HUDEP-2 (cell line): ENCODE data around the gene POP4.

Experiments used
- DNase-seq, 76 experiments: peaks; one replicate each; lab custom pipeline; 2025; ENCODE audit not compliant: unreplicated experiment in 76 of 76; lab: John Stamatoyannopoulos, UW

Gene POP4

DNA sequence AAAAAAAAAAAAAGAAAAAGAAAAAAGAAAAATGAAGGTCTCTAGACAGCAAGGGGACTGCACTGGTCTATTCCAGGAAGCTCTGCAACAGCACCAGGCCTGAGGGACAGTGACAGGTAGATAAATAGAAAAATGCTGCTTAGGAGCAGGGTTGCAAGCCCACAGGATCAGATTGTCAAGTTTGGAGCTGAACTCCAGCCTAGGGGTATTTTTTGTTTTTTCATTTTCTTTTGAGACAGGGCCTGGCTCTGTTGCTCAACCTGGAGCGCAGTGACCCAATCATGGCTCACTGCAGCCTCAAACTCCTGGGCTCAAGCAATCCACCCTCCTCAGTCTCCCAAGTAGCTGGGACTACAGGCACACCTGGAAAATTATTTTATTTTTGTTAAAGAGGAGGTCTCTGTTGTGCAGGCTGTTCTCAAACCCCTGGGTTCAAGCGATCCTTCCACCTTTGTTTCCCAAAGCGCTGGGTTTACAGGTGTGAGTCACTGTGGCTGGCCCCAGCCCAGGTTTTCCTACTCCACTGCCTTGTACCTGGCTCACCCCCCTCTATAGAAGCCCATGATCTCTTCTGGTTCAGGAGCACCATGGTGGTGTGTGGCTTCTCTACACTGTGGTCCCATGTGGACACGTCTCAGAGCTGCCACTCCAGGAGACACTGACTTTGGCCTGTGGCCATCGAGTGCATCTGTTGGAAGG lies 23.9 kb downstream of the POP4 start:
- no peak for DNase-seq

DNA sequence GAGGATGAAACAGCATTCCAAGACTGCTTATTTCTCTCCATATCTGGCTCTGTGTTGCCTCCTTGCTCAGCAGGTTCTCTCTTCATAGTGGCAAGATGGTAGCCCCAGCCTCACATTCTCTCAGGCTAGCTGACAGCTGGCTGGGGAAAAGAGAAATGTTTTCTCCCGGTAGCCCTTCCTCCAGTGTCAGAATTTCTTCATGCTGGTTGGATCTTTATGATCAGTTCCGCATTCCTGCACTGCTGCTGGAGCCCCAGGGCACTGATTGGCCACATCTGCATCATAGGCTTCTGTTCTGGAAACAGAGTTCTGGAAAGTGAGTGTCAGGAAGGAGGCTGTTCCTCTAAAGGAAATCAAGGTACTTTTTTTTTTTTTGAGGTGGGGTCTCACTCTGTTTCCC lies 24.6 kb downstream of the POP4 start:
- DNase-seq: no peak

DNA sequence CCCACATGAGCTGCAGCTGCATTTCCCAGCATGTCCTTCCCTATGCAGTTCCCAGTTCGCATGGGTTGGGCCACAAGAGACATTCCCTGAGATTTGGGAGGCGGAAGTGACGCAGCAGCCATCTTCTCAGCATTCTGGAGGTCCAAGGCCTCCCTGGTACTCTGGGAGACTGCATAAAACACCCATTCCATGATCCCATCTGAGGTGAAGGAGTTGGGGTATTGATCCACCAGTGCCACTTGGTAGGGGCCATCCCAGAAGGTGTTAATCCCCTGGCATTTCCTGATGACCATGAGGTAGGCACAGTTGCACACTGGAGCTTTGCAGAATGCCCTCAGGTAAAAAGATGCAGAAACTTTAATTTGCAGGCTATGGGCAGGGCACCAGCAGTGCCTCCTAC lies 25.4 kb downstream of the POP4 start:
- no peak for DNase-seq

DNA sequence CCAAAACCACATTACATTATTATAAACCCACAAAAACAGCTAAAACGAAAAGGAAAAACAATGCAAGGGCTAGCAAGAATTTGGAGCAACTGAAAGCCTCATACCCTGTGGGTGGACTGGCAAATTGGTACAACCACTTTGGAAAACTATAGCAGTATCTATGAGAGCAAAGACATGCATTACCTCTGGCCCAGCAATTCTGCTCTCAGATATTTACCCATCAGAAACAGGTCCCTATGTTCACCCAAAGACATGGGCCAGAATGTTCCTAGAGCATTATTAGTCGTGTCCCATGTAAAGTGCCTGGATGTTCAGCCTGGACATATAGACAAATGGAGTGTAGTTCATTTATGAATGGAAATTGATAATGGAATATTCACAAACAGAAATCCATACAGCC lies 27.9 kb downstream of the POP4 start:
- no peak for DNase-seq

DNA sequence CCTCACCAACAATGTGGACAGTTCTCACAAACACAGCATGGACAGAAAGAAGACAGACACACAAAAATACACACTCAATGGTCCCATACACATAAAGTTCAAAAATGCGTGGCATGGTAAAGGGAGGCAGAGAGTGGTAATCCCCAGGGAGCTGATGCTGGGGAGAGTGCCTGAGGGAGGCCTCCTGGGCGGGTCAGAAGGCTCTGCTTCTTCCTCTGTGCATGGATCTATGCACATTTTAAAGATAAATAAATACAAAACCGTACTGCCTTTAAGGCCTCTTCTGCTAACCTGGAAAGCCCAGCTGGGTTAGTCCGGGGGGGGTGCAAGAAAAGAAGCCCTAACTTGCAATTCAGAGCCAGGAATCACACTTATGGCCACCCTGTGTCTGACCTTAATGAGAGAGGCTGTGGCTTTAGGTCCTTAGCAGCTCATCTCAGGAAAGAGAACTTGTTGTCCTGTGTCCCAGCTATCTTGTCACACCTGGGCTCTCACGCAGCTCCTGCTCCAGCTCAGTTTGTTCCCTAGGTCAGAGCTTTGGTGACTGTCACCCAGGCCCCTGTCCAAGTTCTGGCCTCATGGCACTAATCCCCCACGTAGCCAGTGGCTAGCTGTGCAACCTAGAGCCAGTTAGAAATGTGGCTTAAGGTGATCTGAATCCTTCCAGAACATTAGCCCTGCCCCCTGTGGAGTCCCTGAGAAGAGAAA lies 28.5 kb downstream of the POP4 start:
- DNase-seq: no peak

DNA sequence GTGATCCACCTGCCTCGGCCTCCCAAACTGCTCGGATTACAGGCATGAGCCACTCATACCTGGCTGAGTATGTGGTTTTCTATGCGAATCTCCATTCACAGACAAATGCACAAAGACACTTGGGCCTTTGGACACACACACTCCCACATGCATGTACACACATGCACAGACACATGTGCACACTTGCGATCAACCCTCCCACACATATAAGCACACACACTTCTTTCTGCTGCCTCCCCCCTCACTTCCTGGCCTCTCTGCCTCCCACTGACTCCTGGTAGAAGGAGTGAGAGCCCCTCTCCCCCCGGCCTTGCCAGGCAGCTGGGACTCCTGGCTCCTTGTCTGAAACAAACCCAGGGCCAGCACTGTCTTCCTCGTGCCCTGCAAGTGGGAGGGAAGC lies 29.9 kb downstream of the POP4 start:
- DNase-seq: no peak

DNA sequence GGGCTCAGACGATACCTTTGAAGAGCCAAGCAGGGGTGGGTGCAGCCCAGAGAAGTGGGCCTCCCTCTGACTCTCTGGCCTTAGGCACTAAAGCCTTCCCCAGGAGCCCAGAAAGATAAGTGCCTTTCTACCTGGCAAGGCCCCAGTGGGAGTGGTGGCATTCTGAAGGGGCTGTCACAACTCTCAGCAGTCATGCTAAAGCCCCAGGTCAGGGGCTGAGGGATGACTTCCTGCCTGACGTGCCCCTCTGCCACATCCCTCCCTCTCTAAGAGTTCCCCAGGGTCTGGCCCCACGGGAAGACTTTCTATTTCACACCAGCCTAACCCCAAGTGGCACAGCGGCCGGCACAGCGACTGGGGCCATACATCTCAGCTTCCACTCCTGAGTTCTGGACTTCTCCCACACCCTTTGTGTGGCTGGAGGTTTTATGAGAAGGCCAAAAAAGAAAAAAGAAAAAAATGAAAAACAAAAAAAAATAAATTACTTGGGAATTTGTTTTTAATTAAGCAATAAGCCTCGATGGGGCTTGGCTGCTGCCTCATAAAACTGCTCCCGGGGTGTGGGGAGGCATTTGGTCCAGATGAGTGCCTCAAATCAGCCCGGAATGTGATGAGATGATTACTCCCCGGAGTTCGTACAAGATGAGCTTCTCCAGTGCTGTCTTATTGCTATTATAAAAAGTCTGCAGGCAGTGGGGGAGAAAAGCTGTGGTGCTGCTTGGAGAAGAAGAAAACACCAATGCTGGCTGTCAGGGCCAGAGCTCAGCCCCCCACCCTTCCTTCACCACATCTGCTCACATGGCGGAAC lies 30.7 kb downstream of the POP4 start:
- DNase-seq: no peak

DNA sequence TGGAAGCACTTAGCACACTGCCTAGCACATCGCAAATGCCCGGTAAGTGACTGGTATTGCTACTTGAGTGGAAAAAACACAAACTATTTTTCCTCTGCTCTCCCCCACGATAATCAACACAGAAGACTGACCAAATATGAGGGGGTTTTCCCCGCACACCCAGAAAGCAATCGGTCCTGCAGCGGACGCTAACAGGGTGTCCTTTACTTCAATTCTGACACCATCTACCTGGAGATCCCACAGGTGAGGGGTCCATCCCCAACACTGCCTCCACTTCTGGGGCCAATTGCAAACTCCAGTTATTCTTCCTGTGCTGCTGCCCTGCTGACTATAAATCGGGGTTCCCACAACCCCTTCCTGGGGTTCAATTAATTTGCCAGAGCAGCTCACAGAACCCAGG lies 33.0 kb downstream of the POP4 start:
- DNase-seq: no peak

DNA sequence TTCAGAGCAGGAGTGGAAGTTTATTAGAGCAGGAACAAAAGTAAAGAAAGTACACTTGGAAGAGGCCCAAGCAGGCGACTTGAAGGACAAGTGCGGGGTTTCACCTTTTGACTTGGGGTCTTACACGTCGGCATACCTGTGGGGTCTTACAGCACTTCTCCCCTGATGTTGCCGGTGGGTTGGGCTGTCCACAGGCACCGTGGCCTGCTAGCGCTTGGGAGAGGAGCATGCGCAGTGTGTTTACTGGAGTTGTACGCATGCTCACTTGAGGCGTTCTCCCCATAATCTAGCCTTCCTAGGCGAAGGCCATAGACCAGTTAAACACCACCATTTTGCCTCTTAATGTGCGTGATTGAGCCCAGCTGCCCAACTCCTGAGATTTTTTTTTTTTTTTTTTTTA lies 34.1 kb downstream of the POP4 start:
- DNase-seq: no peak

DNA sequence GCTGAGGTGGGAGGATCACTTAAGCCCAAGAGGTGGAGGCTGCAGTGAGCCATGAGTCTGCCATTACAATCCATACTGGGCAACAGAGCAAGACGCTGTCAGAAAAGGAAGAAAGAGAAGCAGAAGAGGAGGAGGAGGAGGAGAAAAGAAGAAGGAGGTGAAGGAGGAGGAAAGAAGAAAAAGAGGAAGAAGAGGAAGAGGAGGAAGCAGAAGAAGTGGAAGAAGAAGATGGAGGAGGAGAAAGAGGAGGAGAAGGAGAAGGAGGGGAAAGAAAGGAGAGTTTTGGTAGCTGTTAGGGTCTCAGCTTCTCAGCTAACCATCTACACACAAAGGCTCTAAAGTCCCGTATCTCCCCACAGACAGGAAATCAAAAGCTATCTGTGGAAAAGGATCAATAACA lies 35.5 kb downstream of the POP4 start:
- no peak for DNase-seq

DNA sequence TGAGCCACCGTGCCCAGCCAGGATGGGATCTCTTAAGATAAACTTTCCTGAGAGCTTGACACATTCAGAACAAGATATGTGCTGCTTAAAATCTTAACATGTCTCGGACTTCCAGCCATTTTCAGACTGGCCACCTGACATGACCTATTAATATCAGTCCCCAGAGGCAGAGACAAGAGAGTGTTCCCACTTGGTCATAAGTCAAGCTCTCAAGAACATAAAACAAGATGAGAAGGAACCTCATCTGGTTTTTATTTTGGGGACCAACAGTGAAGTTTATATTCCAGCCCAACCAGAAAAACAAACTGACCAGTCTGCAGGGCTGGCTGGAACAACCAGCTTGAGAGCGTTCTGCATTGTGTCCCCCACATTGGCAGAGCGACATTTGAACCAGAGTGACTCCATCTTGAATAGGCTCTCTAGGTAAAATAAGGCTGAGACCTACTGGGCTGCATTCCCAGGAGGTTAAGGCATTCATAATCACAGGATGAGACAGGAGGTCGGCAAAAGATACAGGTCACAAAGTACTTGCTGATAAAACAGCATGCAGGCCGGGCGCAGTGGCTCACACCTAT lies 37.4 kb downstream of the POP4 start:
- DNase-seq: no peak

DNA sequence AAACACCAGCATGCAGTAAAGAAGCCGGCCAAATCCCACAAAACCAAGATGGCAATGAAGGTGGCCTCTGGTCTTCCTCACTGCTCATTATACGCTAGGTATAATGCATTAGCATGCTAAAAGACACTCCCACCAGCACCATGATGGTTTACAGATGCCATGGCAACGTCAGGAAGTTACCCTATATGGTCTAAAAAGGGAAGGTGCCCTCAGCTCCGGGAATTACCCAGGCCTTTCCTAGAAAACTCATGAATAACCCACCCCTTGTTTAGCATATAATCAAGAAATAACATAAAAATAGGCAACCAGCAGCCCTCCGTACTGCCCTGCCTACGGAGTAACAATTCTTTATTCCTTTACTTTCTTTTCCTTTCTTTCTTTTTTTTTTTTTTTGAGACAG lies 38.1 kb downstream of the POP4 start:
- DNase-seq: no peak

DNA sequence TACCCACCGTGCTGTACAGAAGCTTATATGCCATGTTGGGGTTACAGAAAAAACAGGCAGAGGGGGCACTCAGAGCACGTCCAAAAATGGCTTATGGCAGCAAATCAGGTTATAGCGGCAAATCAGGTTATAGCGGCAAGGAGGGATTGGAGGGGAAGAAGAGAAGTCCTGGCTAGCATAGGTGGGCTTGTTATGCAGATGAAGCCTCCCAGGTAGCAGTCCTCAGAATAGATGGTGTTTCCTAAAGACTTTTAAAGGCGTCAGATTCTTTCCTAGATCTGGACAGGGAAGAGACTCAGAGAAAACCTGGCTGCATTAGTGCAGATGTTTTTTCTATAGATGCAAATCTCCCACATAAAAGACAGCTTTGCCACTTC lies 39.4 kb downstream of the POP4 start:
- DNase-seq: no peak

DNA sequence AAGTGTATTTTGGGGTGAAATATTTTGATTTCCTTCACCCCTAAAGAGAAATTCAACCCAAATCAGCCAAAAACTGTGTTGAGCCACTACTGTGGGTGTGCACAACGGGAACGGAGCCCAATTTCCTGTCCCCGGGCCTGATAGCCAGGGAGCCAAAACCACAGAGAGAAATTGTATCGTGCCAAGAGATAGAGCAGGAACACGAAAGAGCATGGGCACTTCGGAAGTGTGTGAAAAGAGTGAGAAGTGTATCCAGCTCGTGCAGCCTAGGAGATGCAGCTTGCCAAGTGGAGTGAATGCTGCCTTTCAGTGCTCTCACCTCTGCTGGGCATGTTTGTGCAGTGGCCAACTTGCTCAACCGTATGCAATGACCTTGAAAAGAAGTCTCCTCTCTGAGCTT lies 39.8 kb downstream of the POP4 start:
- DNase-seq: peak in 73 of 76 experiments; percentile 12 to 86 (median 60)

DNA sequence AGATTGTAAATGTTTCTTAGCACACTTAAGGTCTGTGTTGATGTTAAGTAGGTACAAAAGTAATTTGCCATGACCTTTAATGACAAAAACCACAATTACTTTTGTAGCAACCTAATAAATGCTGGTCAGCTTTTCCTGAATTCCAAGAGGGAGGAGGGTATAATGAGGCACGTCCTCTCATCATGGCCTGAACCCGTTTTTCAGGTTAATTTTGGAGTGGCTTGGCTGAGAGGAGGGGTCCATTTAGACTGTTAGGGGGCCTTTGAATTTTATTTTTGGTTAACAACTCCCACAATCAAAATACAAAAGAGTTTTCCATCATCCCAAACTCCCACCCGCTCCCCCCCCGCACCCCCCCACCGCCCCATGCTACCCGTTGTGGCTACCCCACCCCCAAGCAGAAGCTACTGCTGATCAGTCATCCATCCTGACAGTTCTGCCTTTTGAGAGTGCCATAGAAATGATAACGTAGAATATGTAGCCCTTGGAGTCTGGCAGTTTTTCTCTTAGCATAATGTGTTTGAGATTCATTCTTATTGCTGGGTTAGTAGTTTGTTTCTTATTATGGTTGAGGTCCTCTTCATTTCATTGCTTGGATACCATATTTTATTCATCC lies 44.8 kb downstream of the POP4 start:
- no peak for DNase-seq

DNA sequence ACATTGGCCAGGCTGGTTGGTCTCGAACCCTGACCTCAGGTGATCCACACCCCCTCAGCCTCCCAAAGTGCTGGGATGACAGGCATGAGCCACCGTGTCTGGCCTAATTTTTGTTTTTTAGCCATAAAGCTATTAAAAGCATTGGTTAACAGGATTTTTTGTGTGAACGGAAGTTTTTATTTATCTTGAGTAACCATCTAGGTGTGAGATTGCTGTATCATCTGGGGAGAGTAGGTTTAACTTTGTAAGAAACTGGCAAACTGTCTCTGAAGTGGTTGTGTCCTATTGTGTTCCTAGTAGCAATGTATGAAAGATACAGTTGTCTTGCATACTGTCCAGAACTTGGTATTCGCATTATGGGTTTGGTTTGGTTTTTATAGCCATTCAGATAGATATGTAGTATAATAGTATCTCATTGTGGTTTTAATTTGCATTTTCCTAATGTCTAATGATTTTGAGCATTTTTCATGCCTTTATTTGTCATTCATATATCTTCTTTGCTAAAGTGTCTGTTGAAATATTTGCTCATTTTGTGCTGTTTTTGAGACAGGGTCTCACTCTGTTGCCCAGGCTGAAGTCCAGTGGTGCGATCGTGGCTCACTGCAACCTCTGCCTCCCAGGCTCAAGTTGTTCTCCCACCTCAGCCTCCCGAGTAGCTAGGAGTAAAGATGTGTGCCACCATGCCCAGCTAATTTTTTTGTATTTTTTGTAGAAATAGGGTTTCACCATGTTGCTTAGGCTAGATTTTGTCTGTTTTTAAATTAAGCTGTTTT lies 45.7 kb downstream of the POP4 start:
- no peak for DNase-seq

DNA sequence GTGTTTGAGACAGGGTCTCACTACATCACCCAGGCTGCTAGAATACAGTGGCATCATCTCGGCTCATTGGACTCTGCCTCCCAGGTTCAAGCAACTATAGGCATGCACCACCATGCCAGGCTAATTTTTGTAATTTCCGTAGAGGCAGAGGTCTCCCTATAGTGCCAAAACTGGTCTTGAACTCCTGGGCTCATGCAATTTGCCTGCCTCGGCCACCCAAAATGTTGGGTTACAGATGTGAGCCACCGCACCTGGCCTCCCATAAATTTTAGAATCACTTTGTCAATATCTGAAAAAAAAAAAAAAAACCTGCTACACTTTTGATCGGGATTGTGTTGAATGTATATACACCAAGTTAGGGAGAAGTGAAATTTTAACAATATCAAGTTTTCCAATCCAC lies 47.3 kb downstream of the POP4 start:
- no peak for DNase-seq

DNA sequence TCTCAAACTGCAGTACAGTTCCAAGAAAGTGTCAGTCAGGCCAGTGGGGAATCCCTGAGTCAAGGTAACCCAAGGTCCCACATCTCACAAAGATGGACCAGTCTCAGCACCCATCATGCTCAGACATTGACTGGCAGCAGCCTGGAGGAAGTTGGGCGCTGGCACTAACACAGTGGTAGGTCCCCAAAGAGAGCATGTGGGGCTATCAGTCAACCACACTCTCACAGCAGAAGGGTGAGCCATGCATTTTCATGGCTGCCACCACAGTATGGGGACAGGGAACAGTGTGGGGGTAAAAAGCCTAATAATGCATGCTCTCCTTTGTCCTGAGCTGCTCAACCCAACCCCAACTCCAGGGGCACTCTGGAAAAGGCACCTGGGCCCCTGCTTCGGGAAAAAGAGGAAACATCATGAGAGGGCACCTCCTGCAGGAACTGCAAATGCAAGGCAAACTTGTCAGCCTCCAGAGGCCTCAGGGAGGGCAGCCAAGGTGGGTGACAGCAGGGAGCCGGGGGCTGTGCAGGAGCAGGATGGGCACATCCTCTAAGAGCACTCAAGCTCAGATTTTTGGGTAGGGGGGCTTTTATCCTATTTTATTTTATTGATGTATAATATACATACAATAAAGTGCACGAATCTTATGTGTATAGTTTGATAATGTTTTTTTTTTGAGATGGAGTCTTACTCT lies 49.7 kb downstream of the POP4 start:
- DNase-seq: no peak

DNA sequence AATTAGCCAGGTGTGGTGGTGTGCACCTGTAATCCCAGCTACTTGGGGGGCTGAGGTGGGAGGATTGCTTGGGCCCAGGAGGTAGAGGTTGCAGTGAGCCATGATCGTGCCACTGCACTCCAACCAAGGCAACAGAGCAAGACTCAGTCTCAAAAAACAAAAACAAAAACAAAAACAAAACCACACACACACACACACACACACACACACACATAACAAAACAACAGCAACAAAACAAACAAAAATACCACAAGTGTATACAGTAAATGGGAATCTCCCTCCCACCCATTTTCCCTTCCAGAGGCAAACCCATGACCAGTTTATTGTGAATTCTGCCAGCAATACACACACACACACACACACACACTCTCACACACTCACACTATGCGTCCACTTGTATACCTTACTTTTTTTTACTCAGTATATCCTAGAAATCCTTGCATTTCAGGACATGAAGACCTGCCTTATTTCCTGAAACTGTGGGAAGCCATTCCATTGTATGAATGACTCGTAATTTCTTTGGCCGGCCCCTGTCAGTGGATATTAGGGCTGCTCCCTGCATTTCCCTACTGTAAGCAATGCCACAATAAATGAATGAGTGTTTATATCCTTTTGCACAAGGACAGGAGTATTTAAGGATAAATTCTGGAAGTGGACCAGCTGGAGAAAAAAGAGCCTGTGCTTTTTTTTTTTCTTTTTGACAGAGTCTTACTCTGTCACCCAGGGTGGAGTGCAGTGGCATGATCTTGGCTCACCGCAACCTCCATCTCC lies 52.3 kb downstream of the POP4 start:
- DNase-seq: no peak
